Left ventricle myocardium inferior (tissue), 1 donor: ENCODE results near the gene SYTL5. TPM values are rescaled to one million over a fixed set of nuclear protein-coding genes. Genes with fewer than 3 reads are reported as not detected.

Experiments
- DNase-seq: peaks from one replicate; pipeline ENCODE4 v3.0.0-alpha.2; 2020
- H3K27ac ChIP-seq: fragments of 200-600 bp; replicated peaks from 2 replicates; pipeline ENCODE4 v1.8.0; 2021
- H3K27me3 ChIP-seq: fragments of 200-600 bp; 2 replicates; pipeline ENCODE4 v1.8.0; 2021; ENCODE audit warnings: low read depth
- H3K36me3 ChIP-seq: fragments of 200-600 bp; 2 replicates; pipeline ENCODE4 v1.8.0; 2021
- H3K4me1 ChIP-seq: fragments of 200-600 bp; 2 replicates; pipeline ENCODE4 v1.8.0; 2021
- H3K4me3 ChIP-seq: fragments of 200-600 bp; 2 replicates; pipeline ENCODE4 v1.8.0; 2021; ENCODE audit warnings: mild to moderate bottlenecking, moderate library complexity
- H3K9me3 ChIP-seq: fragments of 200-600 bp; replicated peaks from 2 replicates; pipeline ENCODE4 v1.8.0; 2021
- CTCF ChIP-seq: fragments of 200-600 bp; IDR thresholded peaks from 2 replicates; pipeline ENCODE4 v1.8.0; 2021; ENCODE audit warnings: antibody characterized with exemption, mild to moderate bottlenecking, borderline replicate concordance
- intact Hi-C: fragments of 100-400 bp; cut with micrococcal nuclease; formaldehyde crosslinking; loops from one replicate; pipeline ENCODE4 v1.11.0; 2022
- total RNA-seq: library from RNA; stranded (reverse); fragmentation: NEBNext Ultra II Directional; extraction: Animal tissue kit (Norgen Biotek cat#: 25700); gene quantifications from one replicate; pipeline ENCODE4 v1.2.1, GENCODE V29; 2021
- donor health status: DM: no; HTN: yes; CAD: no; lungs with severe emphysema.

The SYTL5 gene
- total RNA-seq, 1 donor from 2014 or later = 0.41 TPM

- H3K27ac ChIP-seq = no peak overlapping the region
- TF ChIP-seq CTCF = no peak
- no peaks in the 10 kb centered on the region for H3K27me3 ChIP-seq
- no peak for DNase-seq
- intact Hi-C loops = no loop called here
- H3K4me3 ChIP-seq = no peak overlapping the region
- no peaks in the 10 kb centered on the region for H3K36me3 ChIP-seq
- no peaks in the 10 kb centered on the region for H3K4me1 ChIP-seq
- H3K9me3 ChIP-seq = no peaks in the 10 kb centered on the region
Observed at GRCh38 chrX:38109042-38109898, 102.9 kb downstream of the SYTL5 start.

- no peaks in the 10 kb centered on the region for H3K27me3 ChIP-seq
- no peaks in the 10 kb centered on the region for H3K4me1 ChIP-seq
- TF ChIP-seq CTCF = no peak
- H3K36me3 ChIP-seq = no peaks in the 10 kb centered on the region
- H3K9me3 ChIP-seq = no peaks in the 10 kb centered on the region
- H3K4me3 ChIP-seq = no peak overlapping the region
- no peak overlapping the region for H3K27ac ChIP-seq
- intact Hi-C loops = no loop called here
- no peak for DNase-seq
Observed at GRCh38 chrX:38110231-38110630, 103.9 kb downstream of the SYTL5 start.

- no peaks in the 10 kb centered on the region for H3K27me3 ChIP-seq
- no peak overlapping the region for H3K4me3 ChIP-seq
- no peak overlapping the region for H3K27ac ChIP-seq
- DNase-seq = no peak
- no peaks in the 10 kb centered on the region for H3K4me1 ChIP-seq
- no peaks in the 10 kb centered on the region for H3K36me3 ChIP-seq
- H3K9me3 ChIP-seq = no peaks in the 10 kb centered on the region
- intact Hi-C loops = no loop called here
- no peak for TF ChIP-seq CTCF
Observed at GRCh38 chrX:38111196-38111595, 104.8 kb downstream of the SYTL5 start.

GRCh38 chrX:38112566-38112965 is 106.2 kb downstream of the SYTL5 start:
- Histone ChIP-seq H3K4me1 (no peaks in the 10 kb centered on the region), H3K9me3 (no peaks in the 10 kb centered on the region), H3K27ac (no peak overlapping the region), H3K36me3 (no peaks in the 10 kb centered on the region), H3K4me3 (no peak overlapping the region), H3K27me3 (no peaks in the 10 kb centered on the region)
- intact Hi-C loops = no loop called here
- TF ChIP-seq CTCF = no peak
- DNase-seq = no peak

- Histone ChIP-seq H3K4me3 (no peak overlapping the region), H3K27ac (no peak overlapping the region), H3K9me3 (no peaks in the 10 kb centered on the region), H3K27me3 (no peaks in the 10 kb centered on the region), H3K36me3 (no peaks in the 10 kb centered on the region), H3K4me1 (no peaks in the 10 kb centered on the region)
- no peak for DNase-seq
- intact Hi-C loops = no loop called here
- TF ChIP-seq CTCF = no peak
Observed at GRCh38 chrX:38116706-38117105, 110.4 kb downstream of the SYTL5 start.
